HepG2 (cell line): ENCODE data around the gene SREBF1. TPM values are rescaled to one million over a fixed set of nuclear protein-coding genes. Genes with fewer than 3 reads are reported as not detected.

Source experiments
- DNMT1 ChIP-seq: sonication (generic); formaldehyde crosslinking; IDR thresholded peaks from 2 replicates; pipeline ENCODE4 v1.5.1; 2020; ENCODE audit warnings: mild to moderate bottlenecking, missing genetic modification reagents
- ELF4 ChIP-seq: sonication (generic); formaldehyde crosslinking; IDR thresholded peaks from 2 replicates; pipeline ENCODE4 v1.5.0; 2020; ENCODE audit warnings: missing genetic modification reagents, mild to moderate bottlenecking, moderate library complexity, borderline replicate concordance
- MIER2 ChIP-seq: IDR thresholded peaks from 2 replicates; pipeline ENCODE4 v1.6.1; 2016; ENCODE audit warnings: missing biosample characterization, missing genetic modification reagents
- MTA1 ChIP-seq: sonication (generic); formaldehyde crosslinking; IDR thresholded peaks from 2 replicates; pipeline ENCODE4 v1.4.0; 2020; ENCODE audit warnings: missing genetic modification reagents, mild to moderate bottlenecking, borderline replicate concordance
- NFIB ChIP-seq: sonication (generic); formaldehyde crosslinking; IDR thresholded peaks from 2 replicates; pipeline ENCODE4 v1.9.0; 2021; ENCODE audit warnings: missing genetic modification reagents, mild to moderate bottlenecking, borderline replicate concordance
- NR1H2 ChIP-seq: sonication (generic); formaldehyde crosslinking; IDR thresholded peaks from 2 replicates; pipeline ENCODE4 v1.8.1; 2022; ENCODE audit warnings: low read depth, missing genetic modification reagents, borderline replicate concordance
- RARA ChIP-seq: IDR thresholded peaks from 2 replicates; pipeline ENCODE4 v1.6.1; 2016; ENCODE audit warnings: missing genetic modification reagents, missing compliant biosample characterization
- TMF1 ChIP-seq: sonication (generic); formaldehyde crosslinking; IDR thresholded peaks from 2 replicates; pipeline ENCODE4 v1.8.1; 2022; ENCODE audit warnings: low read depth, missing genetic modification reagents
- ZNF292 ChIP-seq: sonication (generic); formaldehyde crosslinking; IDR thresholded peaks from 2 replicates; pipeline ENCODE4 v1.8.1; 2022; ENCODE audit warnings: mild to moderate bottlenecking, low read depth, missing genetic modification reagents, borderline replicate concordance
- ZNF737 ChIP-seq: sonication (generic); formaldehyde crosslinking; IDR thresholded peaks from 2 replicates; pipeline ENCODE4 v1.5.0; 2020; ENCODE audit warnings: missing genetic modification reagents, mild to moderate bottlenecking, borderline replicate concordance
- ZNF780A ChIP-seq: sonication (generic); formaldehyde crosslinking; IDR thresholded peaks from 2 replicates; pipeline ENCODE4 v1.8.0; 2022; ENCODE audit warnings: mild to moderate bottlenecking, missing genetic modification reagents, moderate library complexity
- ZNF782 ChIP-seq: sonication (generic); formaldehyde crosslinking; IDR thresholded peaks from 2 replicates; pipeline ENCODE4 v1.4.0; 2020; ENCODE audit warnings: missing genetic modification reagents, mild to moderate bottlenecking, borderline replicate concordance
- polyA plus RNA-seq, 8 experiments: library from polyadenylated mRNA; depleted of rRNA in 3 of 8; stranded (reverse) in 7 of 8; unstranded in 1 of 8; fragments of >200 nt; fragmentation: Illumina TruSeq in 4 of 8; extraction: Trizol in 4 of 8; gene quantifications; 2 replicates each; pipeline versions ENCODE4 v1.2.1 to v1.2.3, GENCODE V29; 2011 to 2016; ENCODE audit warnings: low read depth in 4 of 8, missing spikeins in 1 of 8, mixed read lengths in 1 of 8; ENCODE audit not compliant: insufficient read depth in 1 of 8
- total RNA-seq, 5 experiments: library from RNA; depleted of rRNA; stranded (reverse); fragments of >200 nt; fragmentation: Illumina TruSeq; extraction: Trizol; gene quantifications; 2 replicates each; pipeline ENCODE4 v1.2.3, GENCODE V29; 2016; ENCODE audit warnings: low read depth in 1 of 5
- TF ChIP-seq, protein P1 (sequence below): sonication (generic); formaldehyde crosslinking; IDR thresholded peaks from 2 replicates; pipeline ENCODE4 v1.5.1; 2020; ENCODE audit warnings: missing genetic modification reagents, mild to moderate bottlenecking, borderline replicate concordance
- TF ChIP-seq, protein P2 (sequence below): sonication (generic); formaldehyde crosslinking; IDR thresholded peaks from 2 replicates; pipeline ENCODE4 v1.5.0; 2020; ENCODE audit warnings: missing genetic modification reagents, mild to moderate bottlenecking, borderline replicate concordance
- TF ChIP-seq, protein P3 (sequence below), 2 experiments: sonication (generic) in 1 of 2; formaldehyde crosslinking in 1 of 2; IDR thresholded peaks; 2 replicates each; pipeline versions ENCODE4 v1.6.1 to v1.9.0; 2014 to 2022; ENCODE audit warnings: antibody characterized with exemption in 1 of 2, borderline replicate concordance in 1 of 2, inconsistent platforms in 1 of 2, low read depth in 1 of 2, missing genetic modification reagents in 1 of 2
- TF ChIP-seq, protein P4 (sequence below): sonication (generic); formaldehyde crosslinking; IDR thresholded peaks from 2 replicates; pipeline ENCODE4 v1.4.0; 2020; ENCODE audit warnings: missing genetic modification reagents, mild to moderate bottlenecking, borderline replicate concordance
- TF ChIP-seq, protein P5 (sequence below): sonication (generic); formaldehyde crosslinking; IDR thresholded peaks from 2 replicates; pipeline ENCODE4 v1.5.0; 2020; ENCODE audit warnings: missing genetic modification reagents

The SREBF1 gene
- total and polyA plus RNA-seq, 2 of the 13 experiments (the other 11 are each of a cell fraction or from before 2014, with no cell fraction given) = 34.3 to 38.0 TPM

DNA sequence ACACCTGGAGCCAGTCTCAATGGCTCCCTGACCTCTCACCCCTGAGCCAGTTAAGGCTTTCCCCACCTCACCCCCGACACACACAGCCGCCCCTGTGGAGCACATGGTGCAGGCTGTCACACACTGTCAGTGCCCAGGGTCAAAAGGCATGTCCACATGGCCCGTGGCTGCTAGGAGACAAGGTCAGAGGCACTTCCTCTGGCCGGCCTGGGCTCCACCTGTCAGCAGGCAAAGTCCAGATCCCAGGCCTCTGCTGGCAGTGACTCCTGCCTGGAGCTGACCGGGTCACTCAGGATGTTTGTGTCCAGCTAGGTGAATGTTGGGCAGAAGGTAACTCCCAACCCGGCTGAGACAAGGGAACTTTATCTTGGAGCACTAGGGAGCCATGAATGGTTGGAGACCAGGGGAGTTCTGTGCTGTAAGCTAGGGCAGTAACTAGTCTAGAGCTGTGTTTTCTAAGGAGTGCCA, 6.0 kb downstream of the SREBF1 start (continued):
- TF ChIP-seq ELF4 (CRISPR knock-in tag) (no peak), MIER2 (CRISPR knock-in tag) (peak; percentile 82), RARA (CRISPR knock-in tag) (peak; percentile 99), MTA1 (CRISPR knock-in tag) (peak; percentile 87; the same call in 1 of the 2 replicates), ZNF292 (peak; percentile 99), ZNF780A (CRISPR knock-in tag) (no peak), NFIB (CRISPR knock-in tag) (no peak), TMF1 (no peak), DNMT1 (CRISPR knock-in tag) (no peak), ZNF737 (CRISPR knock-in tag) (no peak), ZNF782 (no peak), NR1H2 (CRISPR knock-in tag) (peak; percentile 97; the same call in 1 of the 2 replicates)
- TF ChIP-seq, protein P1, sequence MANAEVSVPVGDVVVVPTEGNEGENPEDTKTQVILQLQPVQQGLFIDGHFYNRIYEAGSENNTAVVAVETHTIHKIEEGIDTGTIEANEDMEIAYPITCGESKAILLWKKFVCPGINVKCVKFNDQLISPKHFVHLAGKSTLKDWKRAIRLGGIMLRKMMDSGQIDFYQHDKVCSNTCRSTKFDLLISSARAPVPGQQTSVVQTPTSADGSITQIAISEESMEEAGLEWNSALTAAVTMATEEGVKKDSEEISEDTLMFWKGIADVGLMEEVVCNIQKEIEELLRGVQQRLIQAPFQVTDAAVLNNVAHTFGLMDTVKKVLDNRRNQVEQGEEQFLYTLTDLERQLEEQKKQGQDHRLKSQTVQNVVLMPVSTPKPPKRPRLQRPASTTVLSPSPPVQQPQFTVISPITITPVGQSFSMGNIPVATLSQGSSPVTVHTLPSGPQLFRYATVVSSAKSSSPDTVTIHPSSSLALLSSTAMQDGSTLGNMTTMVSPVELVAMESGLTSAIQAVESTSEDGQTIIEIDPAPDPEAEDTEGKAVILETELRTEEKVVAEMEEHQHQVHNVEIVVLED (CRISPR knock-in tag) = peak; percentile 68; the same call in 1 of the 2 replicates
- TF ChIP-seq, protein P2, sequence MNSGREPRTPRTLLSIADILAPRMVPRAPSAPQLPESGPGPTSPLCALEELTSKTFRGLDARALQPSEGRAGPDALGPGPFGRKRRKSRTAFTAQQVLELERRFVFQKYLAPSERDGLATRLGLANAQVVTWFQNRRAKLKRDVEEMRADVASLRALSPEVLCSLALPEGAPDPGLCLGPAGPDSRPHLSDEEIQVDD (CRISPR knock-in tag) = no peak
- TF ChIP-seq, protein P3, sequence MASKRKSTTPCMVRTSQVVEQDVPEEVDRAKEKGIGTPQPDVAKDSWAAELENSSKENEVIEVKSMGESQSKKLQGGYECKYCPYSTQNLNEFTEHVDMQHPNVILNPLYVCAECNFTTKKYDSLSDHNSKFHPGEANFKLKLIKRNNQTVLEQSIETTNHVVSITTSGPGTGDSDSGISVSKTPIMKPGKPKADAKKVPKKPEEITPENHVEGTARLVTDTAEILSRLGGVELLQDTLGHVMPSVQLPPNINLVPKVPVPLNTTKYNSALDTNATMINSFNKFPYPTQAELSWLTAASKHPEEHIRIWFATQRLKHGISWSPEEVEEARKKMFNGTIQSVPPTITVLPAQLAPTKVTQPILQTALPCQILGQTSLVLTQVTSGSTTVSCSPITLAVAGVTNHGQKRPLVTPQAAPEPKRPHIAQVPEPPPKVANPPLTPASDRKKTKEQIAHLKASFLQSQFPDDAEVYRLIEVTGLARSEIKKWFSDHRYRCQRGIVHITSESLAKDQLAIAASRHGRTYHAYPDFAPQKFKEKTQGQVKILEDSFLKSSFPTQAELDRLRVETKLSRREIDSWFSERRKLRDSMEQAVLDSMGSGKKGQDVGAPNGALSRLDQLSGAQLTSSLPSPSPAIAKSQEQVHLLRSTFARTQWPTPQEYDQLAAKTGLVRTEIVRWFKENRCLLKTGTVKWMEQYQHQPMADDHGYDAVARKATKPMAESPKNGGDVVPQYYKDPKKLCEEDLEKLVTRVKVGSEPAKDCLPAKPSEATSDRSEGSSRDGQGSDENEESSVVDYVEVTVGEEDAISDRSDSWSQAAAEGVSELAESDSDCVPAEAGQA (IDR thresholded peaks at IDR 0.05; ENCODE audit: low read depth) = peak; percentile 61; the same call in 1 of the 2 replicates
- TF ChIP-seq, protein P3 (CRISPR knock-in tag; IDR thresholded peaks at IDR 0.05; ENCODE audit: borderline replicate concordance) = no peak
- TF ChIP-seq, protein P4, sequence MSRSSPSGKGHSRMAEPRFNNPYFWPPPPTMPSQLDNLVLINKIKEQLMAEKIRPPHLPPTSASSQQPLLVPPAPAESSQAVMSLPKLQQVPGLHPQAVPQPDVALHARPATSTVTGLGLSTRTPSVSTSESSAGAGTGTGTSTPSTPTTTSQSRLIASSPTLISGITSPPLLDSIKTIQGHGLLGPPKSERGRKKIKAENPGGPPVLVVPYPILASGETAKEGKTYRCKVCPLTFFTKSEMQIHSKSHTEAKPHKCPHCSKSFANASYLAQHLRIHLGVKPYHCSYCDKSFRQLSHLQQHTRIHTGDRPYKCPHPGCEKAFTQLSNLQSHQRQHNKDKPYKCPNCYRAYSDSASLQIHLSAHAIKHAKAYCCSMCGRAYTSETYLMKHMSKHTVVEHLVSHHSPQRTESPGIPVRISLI (CRISPR knock-in tag) = no peak
- TF ChIP-seq, protein P5, sequence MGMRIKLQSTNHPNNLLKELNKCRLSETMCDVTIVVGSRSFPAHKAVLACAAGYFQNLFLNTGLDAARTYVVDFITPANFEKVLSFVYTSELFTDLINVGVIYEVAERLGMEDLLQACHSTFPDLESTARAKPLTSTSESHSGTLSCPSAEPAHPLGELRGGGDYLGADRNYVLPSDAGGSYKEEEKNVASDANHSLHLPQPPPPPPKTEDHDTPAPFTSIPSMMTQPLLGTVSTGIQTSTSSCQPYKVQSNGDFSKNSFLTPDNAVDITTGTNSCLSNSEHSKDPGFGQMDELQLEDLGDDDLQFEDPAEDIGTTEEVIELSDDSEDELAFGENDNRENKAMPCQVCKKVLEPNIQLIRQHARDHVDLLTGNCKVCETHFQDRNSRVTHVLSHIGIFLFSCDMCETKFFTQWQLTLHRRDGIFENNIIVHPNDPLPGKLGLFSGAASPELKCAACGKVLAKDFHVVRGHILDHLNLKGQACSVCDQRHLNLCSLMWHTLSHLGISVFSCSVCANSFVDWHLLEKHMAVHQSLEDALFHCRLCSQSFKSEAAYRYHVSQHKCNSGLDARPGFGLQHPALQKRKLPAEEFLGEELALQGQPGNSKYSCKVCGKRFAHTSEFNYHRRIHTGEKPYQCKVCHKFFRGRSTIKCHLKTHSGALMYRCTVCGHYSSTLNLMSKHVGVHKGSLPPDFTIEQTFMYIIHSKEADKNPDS (CRISPR knock-in tag) = no peak
